HepG2 (cell line): ENCODE results near the gene ZNF213. TPM values are rescaled to one million over a fixed set of nuclear protein-coding genes. Genes with fewer than 3 reads are reported as not detected.
A peak's percentile ranks its signal among the peaks of the same experiment; 100 is the strongest.

Source experiments
- ATAC-seq: fragments of 200-7000 bp; cut with Tn5 transposase; 3 replicates; pipeline ENCODE4 v1.9.1; 2020; ENCODE audit warnings: mild to moderate bottlenecking, moderate library complexity
- BruUV-seq: library from RNA; stranded (reverse); fragments of 400-500 nt; replicated peaks from 2 replicates; lab custom pipeline; 2021; lab: Mats Ljungman, UMichigan
- CTCF ChIA-PET: fragments of 300-600 bp; formaldehyde crosslinking; extraction: SDS; loops from one replicate; lab custom pipeline; 2021; ENCODE audit warnings: low total read pairs, inconsistent platforms, low intra/inter-chr PET ratio; lab: Yijun Ruan, JAX
- POLR2A ChIA-PET: fragments of 350-600 bp; sonication (Branson Sonifier 250); formaldehyde crosslinking; loops from one replicate; lab custom pipeline; 2020; ENCODE audit warnings: antibody characterized with exemption, inconsistent platforms; lab: Yijun Ruan, JAX
- DNase-seq: peaks from one replicate; pipeline ENCODE4 v3.0.0-alpha.2; 2015; ENCODE audit warnings: low spot score
- FAIRE-seq: peaks from 3 replicates; lab custom pipeline; 2011; peaks lifted over from hg19 to GRCh38; lab: Jason Lieb, UNC
- H2AFZ ChIP-seq: one replicate; pipeline ENCODE4 v1.6.1; 2011; ENCODE audit warnings: low read length, inconsistent platforms
- H3K27ac ChIP-seq: fragments of 300-600 bp; 3 replicates; pipeline ENCODE4 v1.8.0; 2011; ENCODE audit warnings: mixed run types, mild to moderate bottlenecking, mixed read lengths, low read length, inconsistent platforms; ENCODE audit not compliant: insufficient read depth; ENCODE audit errors: extremely low read length
- H3K27me3 ChIP-seq, 2 experiments: fragments of 200-600 bp in 1 of 2; 2 replicates in 1 of 2; 3 replicates in 1 of 2; pipeline versions ENCODE4 v1.6.0 to v1.8.0; 2011; ENCODE audit warnings: low read length in 2 of 2, mild to moderate bottlenecking in 2 of 2, moderate library complexity in 2 of 2, inconsistent platforms in 1 of 2; ENCODE audit not compliant: insufficient read depth in 2 of 2, control insufficient read depth in 1 of 2
- H3K36me3 ChIP-seq, 2 experiments: fragments of 200-600 bp in 1 of 2; replicated peaks in 1 of 2; 2 replicates in 1 of 2; 3 replicates in 1 of 2; pipeline versions ENCODE4 v1.5.1 to v1.8.0; 2011; ENCODE audit warnings: low read length in 2 of 2, inconsistent platforms in 1 of 2; ENCODE audit not compliant: insufficient read depth in 2 of 2, control insufficient read depth in 1 of 2
- H3K4me1 ChIP-seq: 2 replicates; pipeline ENCODE4 v1.5.1; 2012; ENCODE audit warnings: low read length, inconsistent platforms; ENCODE audit not compliant: insufficient read depth
- H3K4me2 ChIP-seq: 2 replicates; pipeline ENCODE4 v1.6.0; 2011; ENCODE audit warnings: low read depth, low read length, inconsistent platforms
- H3K4me3 ChIP-seq, 3 experiments: fragments of 200-600 bp in 1 of 3; sonication (generic), shearing (Covaris generic) in 1 of 3; replicated peaks in 1 of 3; 2 replicates each; pipeline ENCODE4 v1.5.1; 2011 to 2016; ENCODE audit warnings: low read length in 3 of 3, inconsistent platforms in 2 of 3, low read depth in 2 of 3, mild to moderate bottlenecking in 2 of 3, control low read depth in 1 of 3, mixed read lengths in 1 of 3; ENCODE audit not compliant: insufficient read depth in 1 of 3
- H3K79me2 ChIP-seq: one replicate; pipeline ENCODE4 v1.6.1; 2011; ENCODE audit warnings: low read length, inconsistent platforms; ENCODE audit not compliant: insufficient read depth
- H3K9ac ChIP-seq: 2 replicates; pipeline ENCODE4 v1.6.0; 2011; ENCODE audit warnings: mild to moderate bottlenecking, low read depth, low read length, inconsistent platforms; ENCODE audit not compliant: insufficient read depth
- H3K9me3 ChIP-seq: 2 replicates; pipeline ENCODE4 v1.5.1; 2012; ENCODE audit warnings: mild to moderate bottlenecking, low read length
- H4K20me1 ChIP-seq: 2 replicates; pipeline ENCODE4 v1.6.0; 2011; ENCODE audit warnings: inconsistent platforms, mild to moderate bottlenecking, low read length, moderate library complexity; ENCODE audit not compliant: insufficient read depth
- BCLAF1 ChIP-seq: fragments of 450-650 bp; IDR thresholded peaks from 2 replicates; pipeline ENCODE4 v1.6.1; 2017; ENCODE audit warnings: mild to moderate bottlenecking
- FOXA1 ChIP-seq, 2 experiments: fragments of 450-650 bp in 1 of 2; sonication (generic) in 1 of 2; formaldehyde crosslinking in 1 of 2; IDR thresholded peaks; 2 replicates each; pipeline versions ENCODE4 v1.4.0 to v1.6.1; 2016 to 2020; ENCODE audit warnings: missing genetic modification reagents in 1 of 2
- FOXC1 ChIP-seq: sonication (generic); formaldehyde crosslinking; IDR thresholded peaks from 2 replicates; pipeline ENCODE4 v1.8.0; 2022; ENCODE audit warnings: mild to moderate bottlenecking, missing genetic modification reagents, borderline replicate concordance
- HMGXB4 ChIP-seq, 2 experiments: sonication (generic) in 1 of 2; formaldehyde crosslinking in 1 of 2; IDR thresholded peaks; 2 replicates each; pipeline versions ENCODE4 v1.4.0 to v1.6.1; 2018 to 2020; ENCODE audit warnings: missing genetic modification reagents in 2 of 2, borderline replicate concordance in 1 of 2, low read depth in 1 of 2, mild to moderate bottlenecking in 1 of 2, missing biosample characterization in 1 of 2
- KLF9 ChIP-seq: IDR thresholded peaks from 2 replicates; pipeline ENCODE4 v1.6.1; 2016; ENCODE audit warnings: low read depth
- KMT2A ChIP-seq: sonication (generic); formaldehyde crosslinking; IDR thresholded peaks from 2 replicates; pipeline ENCODE4 v1.4.0; 2020; ENCODE audit warnings: missing genetic modification reagents
- MAZ ChIP-seq, 2 experiments: sonication (generic) in 1 of 2; formaldehyde crosslinking in 1 of 2; IDR thresholded peaks; 2 replicates each; pipeline versions ENCODE4 v1.5.0 to v1.6.1; 2012 to 2020; ENCODE audit warnings: low read depth in 2 of 2, mild to moderate bottlenecking in 2 of 2, borderline replicate concordance in 1 of 2, improper control_type of control experiment in 1 of 2, low read length in 1 of 2, missing genetic modification reagents in 1 of 2, moderate library complexity in 1 of 2
- PHF5A ChIP-seq: IDR thresholded peaks from one replicate; pipeline ENCODE4 v1.6.1; 2018; ENCODE audit warnings: low read depth, missing genetic modification reagents; ENCODE audit not compliant: unreplicated experiment
- SMC3 ChIP-seq: IDR thresholded peaks from 2 replicates; pipeline ENCODE4 v1.6.1; 2011; ENCODE audit warnings: low read length, improper control_type of control experiment
- STAG1 ChIP-seq: sonication (generic); formaldehyde crosslinking; IDR thresholded peaks from 2 replicates; pipeline ENCODE4 v1.4.0; 2020; ENCODE audit warnings: missing genetic modification reagents
- ZNF547 ChIP-seq: sonication (generic); formaldehyde crosslinking; IDR thresholded peaks from 2 replicates; pipeline ENCODE4 v1.5.1; 2020; ENCODE audit warnings: mild to moderate bottlenecking, missing genetic modification reagents
- ZNF784 ChIP-seq: sonication (generic); formaldehyde crosslinking; IDR thresholded peaks from 2 replicates; pipeline ENCODE4 v1.5.1; 2020; ENCODE audit warnings: missing genetic modification reagents, mild to moderate bottlenecking, borderline replicate concordance
- WGBS: methylation state at CpG from one replicate; pipeline ENCODE4 v1.1.6; 2017; ENCODE audit warnings: low lambda C conversion rate; 5-methylcytosine and 5-hydroxymethylcytosine counted together
- in situ Hi-C: cut with HindIII; loops from 2 replicates; pipeline ENCODE4 v1.10.0; 2017; ENCODE audit warnings: low pct_unique_long_range_greater_than_20kb; ENCODE audit not compliant: extremely low pct_ligation_motif_present
- intact Hi-C: fragments of 100-400 bp; cut with micrococcal nuclease; formaldehyde crosslinking; loops from one replicate; pipeline ENCODE4 v1.10.0; 2022; ENCODE audit not compliant: unreplicated experiment
- polyA plus RNA-seq, 8 experiments: library from polyadenylated mRNA; depleted of rRNA in 3 of 8; stranded (reverse) in 7 of 8; unstranded in 1 of 8; fragments of >200 nt; fragmentation: Illumina TruSeq in 4 of 8; extraction: Trizol in 4 of 8; gene quantifications; 2 replicates each; pipeline versions ENCODE4 v1.2.1 to v1.2.3, GENCODE V29; 2011 to 2016; ENCODE audit warnings: low read depth in 4 of 8, missing spikeins in 1 of 8, mixed read lengths in 1 of 8; ENCODE audit not compliant: insufficient read depth in 1 of 8
- total RNA-seq, 5 experiments: library from RNA; depleted of rRNA; stranded (reverse); fragments of >200 nt; fragmentation: Illumina TruSeq; extraction: Trizol; gene quantifications; 2 replicates each; pipeline ENCODE4 v1.2.3, GENCODE V29; 2016; ENCODE audit warnings: low read depth in 1 of 5

Gene ZNF213
- total and polyA plus RNA-seq, 2 of the 13 experiments (the other 11 are each of a cell fraction or from before 2014, with no cell fraction given): 0.59 to 0.97 TPM

- TF ChIP-seq KLF9 (CRISPR knock-in tag) (no peak), ZNF547 (CRISPR knock-in tag) (0 out of 2 replicates have a peak, but pooled peaks have one; percentile 10), BCLAF1 (no peak)
Measured at GRCh38 chr16:3099732-3100499, 34.9 kb upstream of the ZNF213 start (continued).

- ChIA-PET POLR2A (no interaction called here), CTCF (interaction anchor here (1.1 to 1.8 kb wide), 3 partner anchors 14 to 42 kb away, joined by 3 to 5 read pairs (median 4); no protein-coding TSS in a partner anchor)
- in situ Hi-C loops (no loop called here), intact Hi-C loops (loop anchor here (2.0 kb wide), 1 partner anchor 42 kb away; no protein-coding TSS in a partner anchor)
- no TSS peak for BruUV-seq
- Histone ChIP-seq H3K79me2 (no peaks in the 10 kb centered on the region), H3K27ac (no peak overlapping the region), H2AFZ (no peak overlapping the region), H3K4me2 (peak overlapping the region; percentile 50), H3K4me3 (0 out of 6 replicates have a peak overlapping the region, but pooled peaks of 1 of the 3 experiments have one; percentile 14), H3K27me3 (peaks cover 0 to 13% of the 10 kb centered on the region in 2 experiments; a peak in 2 of 5 replicates), H3K9me3 (no peaks in the 10 kb centered on the region), H3K36me3 (no peaks in the 10 kb centered on the region), H4K20me1 (no peaks in the 10 kb centered on the region), H3K4me1 (peaks cover 70% of the 10 kb centered on the region), H3K9ac (no peak overlapping the region)
- ATAC-seq (peak; percentile 15; the same call in 1 of the 3 replicates), FAIRE-seq (peak; percentile 42), DNase-seq (peak; percentile 65)
- WGBS: 44% methylated on average over 28 of the region's 29 CpGs
- TF ChIP-seq STAG1 (CRISPR knock-in tag) (peak; percentile 30), FOXA1 (IDR thresholded peaks at IDR 0.05) (no peak), FOXA1 (CRISPR knock-in tag; IDR thresholded peaks at IDR 0.05) (no peak), KMT2A (CRISPR knock-in tag) (no peak), MAZ (IDR thresholded peaks at IDR 0.05; ENCODE audit: borderline replicate concordance, low read depth, low read length) (no peak), MAZ (CRISPR knock-in tag; IDR thresholded peaks at IDR 0.05; ENCODE audit: low read depth) (0 out of 2 replicates have a peak, but pooled peaks have one; percentile 24), FOXC1 (CRISPR knock-in tag) (no peak), PHF5A (CRISPR knock-in tag) (no peak), ZNF784 (CRISPR knock-in tag) (no peak), SMC3 (peak; percentile 11; the same call in 1 of the 2 replicates), HMGXB4 (CRISPR knock-in tag; IDR thresholded peaks at IDR 0.05; ENCODE audit: borderline replicate concordance in 1 of 2, low read depth in 1 of 2) (peak; percentile 29 to 55; a peak in 2 of 4 replicates)
Measured at GRCh38 chr16:3101018-3101840, 33.6 kb upstream of the ZNF213 start.
